SK-N-SH (cell line): ENCODE data around the gene BIRC5. TPM values are rescaled to one million over a fixed set of nuclear protein-coding genes. Genes with fewer than 3 reads are reported as not detected.

ENCODE experiments used
- CTCF ChIA-PET: fragments of 300-600, 350-600 bp; formaldehyde crosslinking; extraction: SDS; loops from one replicate; lab custom pipeline; 2021; lab: Yijun Ruan, JAX
- POLR2A ChIA-PET: fragments of 350-600 bp; sonication (Branson Sonifier 250); formaldehyde crosslinking; extraction: SDS; loops from one replicate; lab custom pipeline; 2020; ENCODE audit warnings: antibody characterized with exemption, inconsistent platforms; lab: Yijun Ruan, JAX
- DNase-seq: peaks from one replicate; pipeline ENCODE4 v3.0.0; 2012
- H2AFZ ChIP-seq: fragments of 200-600 bp; sonication (generic); 2 replicates; pipeline ENCODE4 v1.8.1; 2016; ENCODE audit warnings: antibody characterized with exemption, mild to moderate bottlenecking, low read depth
- H3F3A ChIP-seq: fragments of 200-600 bp; sonication (generic); replicated peaks from 2 replicates; pipeline ENCODE3; 2016; ENCODE audit warnings: antibody characterized with exemption, mild to moderate bottlenecking; ENCODE audit not compliant: insufficient read depth
- H3K27ac ChIP-seq, 2 experiments: fragments of 200-500 bp in 1 of 2; fragments of 200-600 bp in 1 of 2; sonication (Bioruptor generic) in 1 of 2; sonication (generic), shearing (Covaris generic) in 1 of 2; 2 replicates each; pipeline versions ENCODE4 v1.5.1 to v1.6.1; 2014 to 2016; ENCODE audit warnings: low read depth in 2 of 2, inconsistent platforms in 1 of 2, low read length in 1 of 2, mild to moderate bottlenecking in 1 of 2, mixed read lengths in 1 of 2
- H3K27me3 ChIP-seq: fragments of 200-600 bp; sonication (generic), shearing (Covaris generic); 2 replicates; pipeline ENCODE4 v1.6.1; 2016; ENCODE audit warnings: mixed run types; ENCODE audit not compliant: insufficient read depth
- H3K36me3 ChIP-seq, 2 experiments: fragments of 200-500 bp in 1 of 2; fragments of 200-600 bp in 1 of 2; sonication (Bioruptor generic) in 1 of 2; sonication (generic) in 1 of 2; replicated peaks in 1 of 2; 2 replicates each; pipeline versions ENCODE3 to v1.5.1; 2014 to 2016; ENCODE audit warnings: low read length in 1 of 2, mild to moderate bottlenecking in 1 of 2; ENCODE audit not compliant: insufficient read depth in 2 of 2, control insufficient read depth in 1 of 2
- H3K4me1 ChIP-seq, 2 experiments: fragments of 200-500 bp in 1 of 2; fragments of 200-600 bp in 1 of 2; sonication (Bioruptor generic) in 1 of 2; sonication (generic), shearing (Covaris generic) in 1 of 2; 2 replicates each; pipeline versions ENCODE4 v1.5.1 to v1.6.1; 2014 to 2016; ENCODE audit warnings: low read depth in 1 of 2, low read length in 1 of 2, mixed run types in 1 of 2; ENCODE audit not compliant: insufficient read depth in 2 of 2, control insufficient read depth in 1 of 2
- H3K4me2 ChIP-seq: fragments of 200-600 bp; sonication (generic), shearing (Covaris generic); 2 replicates; pipeline ENCODE4 v1.6.1; 2017; ENCODE audit warnings: mixed run types
- H3K4me3 ChIP-seq, 2 experiments: fragments of 200-500 bp in 1 of 2; fragments of 200-600 bp in 1 of 2; sonication (Bioruptor generic) in 1 of 2; sonication (generic), shearing (Covaris generic) in 1 of 2; 2 replicates each; pipeline versions ENCODE4 v1.5.1 to v1.8.1; 2014 to 2016; ENCODE audit warnings: low read depth in 2 of 2, inconsistent platforms in 1 of 2, low read length in 1 of 2, mild to moderate bottlenecking in 1 of 2, mixed read lengths in 1 of 2, moderate library complexity in 1 of 2
- H3K79me2 ChIP-seq: fragments of 200-600 bp; sonication (generic); 2 replicates; pipeline ENCODE4 v1.8.1; 2017; ENCODE audit warnings: mild to moderate bottlenecking; ENCODE audit not compliant: insufficient read depth
- H3K9ac ChIP-seq: fragments of 200-600 bp; sonication (generic); 2 replicates; pipeline ENCODE4 v1.6.1; 2017; ENCODE audit warnings: mixed run types
- H3K9me2 ChIP-seq: fragments of 200-600 bp; sonication (generic); 2 replicates; pipeline ENCODE4 v1.6.1; 2017; ENCODE audit warnings: mixed run types
- H3K9me3 ChIP-seq: fragments of 200-600 bp; sonication (generic); 2 replicates; pipeline ENCODE4 v1.6.1; 2017; ENCODE audit warnings: mixed run types, mild to moderate bottlenecking, moderate library complexity
- H4K20me1 ChIP-seq: fragments of 200-600 bp; sonication (generic); 2 replicates; pipeline ENCODE4 v1.6.1; 2017; ENCODE audit warnings: mild to moderate bottlenecking, mixed run types; ENCODE audit not compliant: insufficient read depth
- EP300 ChIP-seq, 2 experiments: IDR thresholded peaks; 2 replicates each; pipeline versions ENCODE4 v1.4.0 to v1.6.1; 2012; ENCODE audit warnings: borderline replicate concordance in 1 of 2, low read depth in 1 of 2, low read length in 1 of 2
- FOXJ3 ChIP-seq: sonication (generic); formaldehyde crosslinking; IDR thresholded peaks from 2 replicates; pipeline ENCODE4 v1.5.1; 2020; ENCODE audit warnings: mild to moderate bottlenecking, missing genetic modification reagents
- FOXM1 ChIP-seq: IDR thresholded peaks from 2 replicates; pipeline ENCODE4 v1.4.0; 2012; ENCODE audit warnings: low read depth, mild to moderate bottlenecking
- JUND ChIP-seq: IDR thresholded peaks from 2 replicates; pipeline ENCODE4 v1.4.0; 2012
- MEF2A ChIP-seq: IDR thresholded peaks from 2 replicates; pipeline ENCODE4 v1.4.0; 2012; ENCODE audit warnings: low read depth, borderline replicate concordance
- NFIC ChIP-seq: IDR thresholded peaks from 2 replicates; pipeline ENCODE4 v1.4.0; 2012; ENCODE audit warnings: borderline replicate concordance
- PBX3 ChIP-seq: IDR thresholded peaks from 2 replicates; pipeline ENCODE4; 2012
- POLR2AphosphoS5 ChIP-seq: IDR thresholded peaks from 2 replicates; pipeline ENCODE4 v1.6.1; 2012; ENCODE audit warnings: low read depth, low read length
- RCOR1 ChIP-seq: fragments of 150-350 bp; IDR thresholded peaks from 2 replicates; pipeline ENCODE4 v1.6.1; 2017; ENCODE audit warnings: antibody characterized with exemption, low read length
- REST ChIP-seq: IDR thresholded peaks from 2 replicates; pipeline ENCODE4 v1.6.1; 2012; ENCODE audit warnings: mild to moderate bottlenecking, low read depth, low read length, moderate library complexity
- RFX5 ChIP-seq: IDR thresholded peaks from 2 replicates; pipeline ENCODE4 v1.6.1; 2012; ENCODE audit warnings: mild to moderate bottlenecking, improper control_type of control experiment, low read length
- SMC3 ChIP-seq: IDR thresholded peaks from 2 replicates; pipeline ENCODE4 v1.6.1; 2012; ENCODE audit warnings: low read depth, low read length, improper control_type of control experiment
- TAF1 ChIP-seq: IDR thresholded peaks from 2 replicates; pipeline ENCODE4 v1.6.1; 2012; ENCODE audit warnings: low read depth, mild to moderate bottlenecking, low read length, moderate library complexity, borderline replicate concordance
- TCF12 ChIP-seq: IDR thresholded peaks from 2 replicates; pipeline ENCODE4 v1.4.0; 2012
- TEAD4 ChIP-seq: IDR thresholded peaks from 2 replicates; pipeline ENCODE4 v1.4.0; 2012; ENCODE audit warnings: mild to moderate bottlenecking, borderline replicate concordance; ENCODE audit not compliant: insufficient read depth
- USF1 ChIP-seq: IDR thresholded peaks from 2 replicates; pipeline ENCODE4 v1.4.0; 2012; ENCODE audit warnings: low read depth, borderline replicate concordance
- ZBTB33 ChIP-seq: IDR thresholded peaks from 2 replicates; pipeline ENCODE4 v1.4.0; 2012; ENCODE audit warnings: low read depth, borderline replicate concordance
- WGBS: methylation state at CpG from one replicate; pipeline ENCODE4 v1.1.6; 2017; ENCODE audit warnings: low lambda C conversion rate; 5-methylcytosine and 5-hydroxymethylcytosine counted together
- polyA plus RNA-seq, 3 experiments: library from polyadenylated mRNA; depleted of rRNA; stranded (reverse); fragments of >200 nt; gene quantifications; 2 replicates each; pipeline ENCODE4 v1.2.3, GENCODE V29; 2012

Gene BIRC5
- polyA plus RNA-seq, 1 of the 3 experiments (the other 2 are of a cell fraction), result 31.4 TPM

GRCh38 chr17:78258323-78259191, 44.5 kb downstream of the BIRC5 start (continued):
- TF ChIP-seq TAF1, result no peak
- TF ChIP-seq REST, result no peak
- peak; percentile 66; the same call in 1 of the 2 replicates for TF ChIP-seq TCF12
- TF ChIP-seq SMC3, result 0 out of 2 replicates have a peak, but pooled peaks have one; percentile 13
- no peak for TF ChIP-seq NFIC
- TF ChIP-seq JUND, result no peak
- no peak for TF ChIP-seq POLR2AphosphoS5
- TF ChIP-seq FOXJ3, result peak; percentile 97
- no peak for TF ChIP-seq PBX3
- TF ChIP-seq ZBTB33, result no peak
- peak; percentile 18; the same call in 1 of the 2 replicates for TF ChIP-seq USF1
- no peak for TF ChIP-seq TEAD4

- no peaks in the 10 kb centered on the region for H3F3A ChIP-seq
- no peaks in the 10 kb centered on the region for H3K9me2 ChIP-seq
- H3K4me1 ChIP-seq, result peaks cover 5 to 68% of the 10 kb centered on the region in 2 experiments; a peak in 2 of 4 replicates
- no peaks in the 10 kb centered on the region for H3K9me3 ChIP-seq
- no peaks in the 10 kb centered on the region for H3K27me3 ChIP-seq
- no peak overlapping the region for H3K9ac ChIP-seq
- no peak for DNase-seq
- WGBS, result 93% methylated on average over 10 of the region's 10 CpGs
- no peaks in the 10 kb centered on the region for H4K20me1 ChIP-seq
- ChIA-PET CTCF (interaction anchor here (0.7 to 1.6 kb wide), 8 partner anchors 9 to 163 kb away, joined by 3 to 20 read pairs (median 4); no protein-coding TSS in a partner anchor), POLR2A (interaction anchor here (0.5 to 1.9 kb wide), 4 partner anchors 8 to 518 kb away, joined by 3 to 13 read pairs (median 4); no protein-coding TSS in a partner anchor)
- no peak overlapping the region for H3K4me3 ChIP-seq
- no peaks in the 10 kb centered on the region for H3K79me2 ChIP-seq
- H3K27ac ChIP-seq, result peak overlapping the region in 1 of 2 experiments; percentile 95; a peak in 2 of 4 replicates
- no peak overlapping the region for H3K4me2 ChIP-seq
- no peaks in the 10 kb centered on the region for H3K36me3 ChIP-seq
- no peak overlapping the region for H2AFZ ChIP-seq
- no peak for TF ChIP-seq JUND
- TF ChIP-seq USF1, result no peak
- TF ChIP-seq SMC3, result no peak
- no peak for TF ChIP-seq EP300 (IDR thresholded peaks at IDR 0.05; ENCODE audit: borderline replicate concordance in 1 of 2, low read depth in 1 of 2, low read length in 1 of 2)
- TF ChIP-seq REST, result no peak
- TF ChIP-seq NFIC, result no peak
- no peak for TF ChIP-seq MEF2A
- TF ChIP-seq FOXM1, result no peak
- TF ChIP-seq RFX5, result no peak
- TF ChIP-seq TCF12, result no peak
- no peak for TF ChIP-seq RCOR1
These were observed 45.1 kb downstream of the BIRC5 start for GRCh38 chr17:78259192-78259554.
